K562 (cell line): ENCODE measurements around the gene SNTG2. TPM values are rescaled to one million over a fixed set of nuclear protein-coding genes. Genes with fewer than 3 reads are reported as not detected.
A peak's percentile ranks its signal among the peaks of the same experiment; 100 is the strongest.

Source experiments
- ATAC-seq: fragments of 200-7000 bp; cut with Tn5 transposase; 3 replicates; pipeline ENCODE4 v1.9.1; 2020; ENCODE audit warnings: moderate library complexity
- BruUV-seq: library from RNA; stranded (reverse); fragments of 400-500 nt; replicated peaks from 2 replicates; lab custom pipeline; 2021; lab: Mats Ljungman, UMichigan
- CTCF ChIA-PET: fragments of 300-600 bp; formaldehyde crosslinking; extraction: SDS; loops from one replicate; lab custom pipeline; 2021; ENCODE audit warnings: low intra/inter-chr PET ratio; lab: Yijun Ruan, JAX
- POLR2A ChIA-PET: fragments of 300-600, 350-650 bp; sonication (Branson Sonifier 250); formaldehyde crosslinking; extraction: SDS; loops from one replicate; lab custom pipeline; 2021; ENCODE audit warnings: antibody characterized with exemption, inconsistent platforms; lab: Yijun Ruan, JAX
- DNase-seq, 4 experiments: peaks; one replicate each; pipeline versions ENCODE4 v3.0.0 to v3.0.0-alpha.2; 2011 to 2018; ENCODE audit warnings: low spot score in 3 of 4, mixed read lengths in 3 of 4; ENCODE audit errors: extremely low read depth in 1 of 4
- FAIRE-seq: peaks from 2 replicates; lab custom pipeline; 2011; peaks lifted over from hg19 to GRCh38; lab: Jason Lieb, UNC
- H2AFZ ChIP-seq: 2 replicates; pipeline ENCODE4 v1.6.0; 2011; ENCODE audit warnings: low read depth, low read length, control low read depth, inconsistent platforms
- H3K27ac ChIP-seq: fragments of 200-600 bp; 3 replicates; pipeline ENCODE4 v1.8.0; 2011; ENCODE audit warnings: low read depth, mild to moderate bottlenecking, control low read depth, inconsistent platforms, low read length, moderate library complexity, mixed read lengths; ENCODE audit errors: extremely low read depth
- H3K27me3 ChIP-seq, 2 experiments: fragments of 300-600 bp in 1 of 2; 2 replicates in 1 of 2; 3 replicates in 1 of 2; pipeline versions ENCODE4 v1.6.0 to v1.8.0; 2011; ENCODE audit warnings: inconsistent platforms in 2 of 2, low read length in 2 of 2, mild to moderate bottlenecking in 1 of 2, mixed read lengths in 1 of 2, moderate library complexity in 1 of 2; ENCODE audit not compliant: control insufficient read depth in 2 of 2, insufficient read depth in 2 of 2
- H3K36me3 ChIP-seq: fragments of 300-600 bp; 3 replicates; pipeline ENCODE4 v1.8.0; 2011; ENCODE audit warnings: mild to moderate bottlenecking, low read length, inconsistent platforms; ENCODE audit not compliant: control insufficient read depth, insufficient read depth
- H3K4me1 ChIP-seq, 2 experiments: fragments of 200-600 bp in 1 of 2; replicated peaks in 1 of 2; 2 replicates in 1 of 2; 3 replicates in 1 of 2; pipeline versions ENCODE4 v1.5.1 to v1.8.0; 2011; ENCODE audit warnings: inconsistent platforms in 2 of 2, low read length in 2 of 2, mild to moderate bottlenecking in 1 of 2, mixed read lengths in 1 of 2, moderate library complexity in 1 of 2; ENCODE audit not compliant: control insufficient read depth in 2 of 2, insufficient read depth in 2 of 2
- H3K4me2 ChIP-seq: 2 replicates; pipeline ENCODE4 v1.6.1; 2011; ENCODE audit warnings: low read length, control low read depth, inconsistent platforms, mixed read lengths; ENCODE audit not compliant: insufficient read depth
- H3K4me3 ChIP-seq: fragments of 200-600 bp; sonication (generic), shearing (Covaris generic); 2 replicates; pipeline ENCODE4 v1.5.1; 2016; ENCODE audit warnings: control low read depth, inconsistent platforms
- H3K79me2 ChIP-seq: fragments of 200-600 bp; 3 replicates; pipeline ENCODE4 v1.8.0; 2011; ENCODE audit warnings: low read length, inconsistent platforms; ENCODE audit not compliant: control insufficient read depth, insufficient read depth
- H3K9ac ChIP-seq, 2 experiments: 2 replicates each; pipeline versions ENCODE4 v1.6.0 to v1.6.1; 2011; ENCODE audit warnings: low read depth in 2 of 2, low read length in 2 of 2, control low read depth in 1 of 2, inconsistent platforms in 1 of 2, mild to moderate bottlenecking in 1 of 2, mixed read lengths in 1 of 2; ENCODE audit not compliant: insufficient read depth in 1 of 2
- H3K9me1 ChIP-seq: one replicate; pipeline ENCODE4 v1.6.0; 2011; ENCODE audit warnings: inconsistent platforms, mild to moderate bottlenecking, low read length, moderate library complexity; ENCODE audit not compliant: control insufficient read depth, insufficient read depth
- H3K9me3 ChIP-seq: replicated peaks from 2 replicates; pipeline ENCODE4 v1.5.1; 2011; ENCODE audit warnings: low read depth, low read length, inconsistent platforms; ENCODE audit not compliant: control insufficient read depth, insufficient read depth
- H4K20me1 ChIP-seq: replicated peaks from 2 replicates; pipeline ENCODE4 v1.6.1; 2011; ENCODE audit warnings: low read length, inconsistent platforms, mixed read lengths; ENCODE audit not compliant: control insufficient read depth, insufficient read depth
- FOSL1 ChIP-seq: fragments of 200-800 bp; sonication (Bioruptor generic); conservative IDR thresholded peaks from 2 replicates; pipeline ENCODE4 v1.6.1; 2016; ENCODE audit warnings: missing genetic modification characterization, missing compliant biosample characterization
- KLF16 ChIP-seq: IDR thresholded peaks from 2 replicates; pipeline ENCODE4 v1.6.1; 2016; ENCODE audit warnings: antibody characterized with exemption
- MAZ ChIP-seq, 2 experiments: fragments of 450-650 bp in 1 of 2; sonication (generic) in 1 of 2; formaldehyde crosslinking; IDR thresholded peaks in 1 of 2; conservative IDR thresholded peaks in 1 of 2; 2 replicates each; pipeline versions ENCODE4 v1.4.0 to v1.5.0; 2020; ENCODE audit warnings: mild to moderate bottlenecking in 1 of 2, missing genetic modification reagents in 1 of 2
- RAD21 ChIP-seq, 2 experiments: fragments of 250-450 bp in 1 of 2; fragments of 450-650 bp in 1 of 2; sonication (Bioruptor Pico) in 1 of 2; formaldehyde crosslinking in 1 of 2; IDR thresholded peaks in 1 of 2; conservative IDR thresholded peaks in 1 of 2; 2 replicates each; pipeline versions ENCODE4 v1.4.0 to v1.8.0; 2020 to 2022; ENCODE audit warnings: mild to moderate bottlenecking in 2 of 2, moderate library complexity in 1 of 2
- RB1 ChIP-seq: fragments of 450-650 bp; IDR thresholded peaks from 2 replicates; pipeline ENCODE4 v1.6.1; 2017; ENCODE audit warnings: low read depth, mild to moderate bottlenecking
- ZEB2 ChIP-seq: fragments of 450-650 bp; IDR thresholded peaks from 2 replicates; pipeline ENCODE4 v1.6.1; 2016
- WGBS: fragments of 100-300 bp; shearing (Covaris generic); methylation state at CpG from one replicate; pipeline ENCODE4 v1.1.6; 2016; ENCODE audit warnings: low coverage, mixed read lengths; ENCODE audit not compliant: insufficient coverage; ENCODE audit errors: missing lambda C conversion rate; 5-methylcytosine and 5-hydroxymethylcytosine counted together
- in situ Hi-C: fragments of 300-500 bp; cut with MboI; formaldehyde crosslinking; loops from 4 replicates; pipeline ENCODE4 v1.15.0; 2018; ENCODE audit warnings: inconsistent platforms, mixed read lengths
- intact Hi-C: fragments of 100-400 bp; cut with micrococcal nuclease; formaldehyde crosslinking; loops from 2 replicates; pipeline ENCODE4 v1.14.2; 2022
- polyA plus RNA-seq, 8 experiments: library from polyadenylated mRNA; depleted of rRNA in 4 of 8; stranded (reverse) in 5 of 8; unstranded in 3 of 8; fragments of >200 nt; fragmentation: Nextera tagmentation in 2 of 8; fragmentation: Illumina TruSeq in 1 of 8; extraction: Ambion mirVana in 2 of 8; extraction: Trizol in 1 of 8; gene quantifications; 2 replicates each; pipeline versions ENCODE4 v1.2.1 to v1.2.3, GENCODE V29; 2011 to 2014; ENCODE audit warnings: inconsistent platforms in 1 of 8, missing spikeins in 1 of 8
- total RNA-seq, 7 experiments: library from RNA; depleted of rRNA in 6 of 7; stranded (reverse); fragments of >200 nt in 6 of 7; fragmentation: Illumina TruSeq in 2 of 7; extraction: Trizol in 2 of 7; gene quantifications; 2 replicates each; pipeline versions ENCODE4 v1.2.1 to v1.2.3, GENCODE V29; 2011 to 2021; ENCODE audit warnings: low replicate concordance in 1 of 7
- TF ChIP-seq, protein P1 (sequence below), 2 experiments: fragments of 450-650 bp; formaldehyde crosslinking in 1 of 2; IDR thresholded peaks; 2 replicates each; pipeline versions ENCODE4 v1.4.0 to v1.6.1; 2014 to 2020; ENCODE audit warnings: mild to moderate bottlenecking in 2 of 2, borderline replicate concordance in 1 of 2, low read depth in 1 of 2
- TF ChIP-seq, protein P2 (sequence below), 3 experiments: IDR thresholded peaks in 2 of 3; conservative IDR thresholded peaks in 1 of 3; 2 replicates each; pipeline ENCODE4 v1.5.1; 2011 to 2012; ENCODE audit warnings: low read length in 3 of 3, mild to moderate bottlenecking in 3 of 3, control low read depth in 2 of 3, improper control_type of control experiment in 1 of 3, inconsistent platforms in 1 of 3, low read depth in 1 of 3, mixed read lengths in 1 of 3, moderate library complexity in 1 of 3; ENCODE audit not compliant: insufficient read depth in 2 of 3

The SNTG2 gene
- total and polyA plus RNA-seq, 9 of the 15 experiments (the other 6 are each of a cell fraction or from before 2014, with no cell fraction given): not detected

DNA sequence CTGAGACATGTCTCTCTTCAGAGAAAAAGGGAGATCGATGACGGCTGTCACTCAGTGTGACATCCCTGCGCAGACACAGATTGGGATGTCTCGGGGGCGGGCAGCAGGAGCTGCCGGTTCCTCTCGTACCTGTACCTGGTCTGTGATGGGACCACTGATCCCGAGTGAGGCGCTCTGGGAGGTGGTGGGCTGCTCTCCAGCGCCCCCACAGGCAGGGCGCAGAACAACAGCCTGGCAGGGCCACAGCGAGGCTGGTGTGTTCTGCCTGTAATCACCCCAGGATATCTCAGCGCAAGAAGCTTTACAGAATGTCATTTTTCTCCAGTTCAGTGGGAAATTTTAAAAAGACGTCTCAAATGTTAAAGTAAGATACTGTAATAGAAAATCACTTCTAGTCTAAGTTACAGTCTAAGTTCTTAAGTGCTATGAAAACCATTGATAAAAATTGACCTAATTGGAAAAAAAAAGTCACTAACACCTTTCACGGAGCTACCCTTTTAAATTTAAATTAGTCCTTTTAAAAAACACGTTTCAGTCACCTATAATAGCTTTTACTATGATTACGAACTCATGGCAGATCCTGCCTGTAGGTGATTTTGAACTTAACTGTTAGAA, 189.8 kb downstream of the SNTG2 start:
- H2AFZ ChIP-seq: no peak overlapping the region
- H3K9me3 ChIP-seq: no peaks in the 10 kb centered on the region
- H3K4me2 ChIP-seq: no peak overlapping the region
- H3K27ac ChIP-seq: no peak overlapping the region
- H3K36me3 ChIP-seq: no peaks in the 10 kb centered on the region
- H3K27me3 ChIP-seq: peaks cover 0 to 5% of the 10 kb centered on the region in 2 experiments; a peak in 2 of 5 replicates
- H3K9ac ChIP-seq: no peak overlapping the region
- intact Hi-C loops (loop anchor here (5.0 kb wide), 1 partner anchor 288 kb away; no protein-coding TSS in a partner anchor), in situ Hi-C loops (no loop called here)
- no peaks in the 10 kb centered on the region for H4K20me1 ChIP-seq
- ATAC-seq: peak; percentile 99
- DNase-seq: peak; percentile 55 to 88 (median 78)
- CTCF ChIA-PET: no interaction called here
- no peaks in the 10 kb centered on the region for H3K79me2 ChIP-seq
- 0 out of 5 replicates have a peak, but pooled peaks cover 0 to 3% of the 10 kb centered on the region in 2 experiments for H3K4me1 ChIP-seq
- 1% methylated on average over 15 of the region's 17 CpGs for WGBS
- no peaks in the 10 kb centered on the region for H3K9me1 ChIP-seq
- TF ChIP-seq, protein P1, sequence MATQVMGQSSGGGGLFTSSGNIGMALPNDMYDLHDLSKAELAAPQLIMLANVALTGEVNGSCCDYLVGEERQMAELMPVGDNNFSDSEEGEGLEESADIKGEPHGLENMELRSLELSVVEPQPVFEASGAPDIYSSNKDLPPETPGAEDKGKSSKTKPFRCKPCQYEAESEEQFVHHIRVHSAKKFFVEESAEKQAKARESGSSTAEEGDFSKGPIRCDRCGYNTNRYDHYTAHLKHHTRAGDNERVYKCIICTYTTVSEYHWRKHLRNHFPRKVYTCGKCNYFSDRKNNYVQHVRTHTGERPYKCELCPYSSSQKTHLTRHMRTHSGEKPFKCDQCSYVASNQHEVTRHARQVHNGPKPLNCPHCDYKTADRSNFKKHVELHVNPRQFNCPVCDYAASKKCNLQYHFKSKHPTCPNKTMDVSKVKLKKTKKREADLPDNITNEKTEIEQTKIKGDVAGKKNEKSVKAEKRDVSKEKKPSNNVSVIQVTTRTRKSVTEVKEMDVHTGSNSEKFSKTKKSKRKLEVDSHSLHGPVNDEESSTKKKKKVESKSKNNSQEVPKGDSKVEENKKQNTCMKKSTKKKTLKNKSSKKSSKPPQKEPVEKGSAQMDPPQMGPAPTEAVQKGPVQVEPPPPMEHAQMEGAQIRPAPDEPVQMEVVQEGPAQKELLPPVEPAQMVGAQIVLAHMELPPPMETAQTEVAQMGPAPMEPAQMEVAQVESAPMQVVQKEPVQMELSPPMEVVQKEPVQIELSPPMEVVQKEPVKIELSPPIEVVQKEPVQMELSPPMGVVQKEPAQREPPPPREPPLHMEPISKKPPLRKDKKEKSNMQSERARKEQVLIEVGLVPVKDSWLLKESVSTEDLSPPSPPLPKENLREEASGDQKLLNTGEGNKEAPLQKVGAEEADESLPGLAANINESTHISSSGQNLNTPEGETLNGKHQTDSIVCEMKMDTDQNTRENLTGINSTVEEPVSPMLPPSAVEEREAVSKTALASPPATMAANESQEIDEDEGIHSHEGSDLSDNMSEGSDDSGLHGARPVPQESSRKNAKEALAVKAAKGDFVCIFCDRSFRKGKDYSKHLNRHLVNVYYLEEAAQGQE (IDR thresholded peaks at IDR 0.05; ENCODE audit: borderline replicate concordance): peak; percentile 3; the same call in 1 of the 2 replicates
- TF ChIP-seq, protein P1 (CRISPR knock-in tag; IDR thresholded peaks at IDR 0.05; ENCODE audit: low read depth): no peak
- TF ChIP-seq FOSL1: no peak
- TF ChIP-seq RB1: 0 out of 2 replicates have a peak, but pooled peaks have one; percentile 32
- peak; percentile 27; the same call in 1 of the 2 replicates for TF ChIP-seq KLF16
- TF ChIP-seq MAZ (CRISPR knock-in tag; conservative IDR thresholded peaks at IDR 0.05 in 1 of 2, IDR thresholded peaks at IDR 0.05 in 1 of 2): 0 out of 4 replicates have a peak, but pooled peaks of 1 of the 2 experiments have one; percentile 20
- no peak for TF ChIP-seq ZEB2
- TF ChIP-seq, protein P2, sequence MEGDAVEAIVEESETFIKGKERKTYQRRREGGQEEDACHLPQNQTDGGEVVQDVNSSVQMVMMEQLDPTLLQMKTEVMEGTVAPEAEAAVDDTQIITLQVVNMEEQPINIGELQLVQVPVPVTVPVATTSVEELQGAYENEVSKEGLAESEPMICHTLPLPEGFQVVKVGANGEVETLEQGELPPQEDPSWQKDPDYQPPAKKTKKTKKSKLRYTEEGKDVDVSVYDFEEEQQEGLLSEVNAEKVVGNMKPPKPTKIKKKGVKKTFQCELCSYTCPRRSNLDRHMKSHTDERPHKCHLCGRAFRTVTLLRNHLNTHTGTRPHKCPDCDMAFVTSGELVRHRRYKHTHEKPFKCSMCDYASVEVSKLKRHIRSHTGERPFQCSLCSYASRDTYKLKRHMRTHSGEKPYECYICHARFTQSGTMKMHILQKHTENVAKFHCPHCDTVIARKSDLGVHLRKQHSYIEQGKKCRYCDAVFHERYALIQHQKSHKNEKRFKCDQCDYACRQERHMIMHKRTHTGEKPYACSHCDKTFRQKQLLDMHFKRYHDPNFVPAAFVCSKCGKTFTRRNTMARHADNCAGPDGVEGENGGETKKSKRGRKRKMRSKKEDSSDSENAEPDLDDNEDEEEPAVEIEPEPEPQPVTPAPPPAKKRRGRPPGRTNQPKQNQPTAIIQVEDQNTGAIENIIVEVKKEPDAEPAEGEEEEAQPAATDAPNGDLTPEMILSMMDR (IDR thresholded peaks at IDR 0.05 in 2 of 3, conservative IDR thresholded peaks at IDR 0.05 in 1 of 3; ENCODE audit: insufficient read depth in 2 of 3, low read depth in 1 of 3, low read length in 3 of 3): peak; percentile 73 to 91 (median 82)
- TF ChIP-seq RAD21 (CRISPR knock-in tag; conservative IDR thresholded peaks at IDR 0.05 in 1 of 2, IDR thresholded peaks at IDR 0.05 in 1 of 2): peak in 1 of 2 experiments; percentile 40; a peak in 2 of 4 replicates
- H3K4me3 ChIP-seq: no peak overlapping the region
- POLR2A ChIA-PET: interaction anchor here (0.7 kb wide), 1 partner anchor 670 kb away, joined by 3 read pairs; no protein-coding TSS in a partner anchor
- peak; percentile 89 for FAIRE-seq
- no TSS peak for BruUV-seq
